Cerebellar cortex (tissue), 1 donor: ENCODE measurements around the gene PAPLN.

Experiments
- DNase-seq: peaks from one replicate; pipeline ENCODE4 v3.0.0-alpha.2; 2015; ENCODE audit warnings: low spot score

The PAPLN gene

GRCh38 chr14:73246387-73247150 is 9.3 kb downstream of the PAPLN start:
- DNase-seq = no peak

GRCh38 chr14:73248108-73248868 is 11.0 kb downstream of the PAPLN start:
- DNase-seq = no peak

- no peak for DNase-seq
These were observed 11.8 kb downstream of the PAPLN start for GRCh38 chr14:73249108-73249507.

- no peak for DNase-seq
These were observed 12.4 kb downstream of the PAPLN start for GRCh38 chr14:73249564-73250316.

GRCh38 chr14:73250317-73250713 is 13.0 kb downstream of the PAPLN start:
- no peak for DNase-seq

GRCh38 chr14:73250781-73251500 is 13.6 kb downstream of the PAPLN start:
- DNase-seq = no peak

GRCh38 chr14:73251516-73252215 is 14.4 kb downstream of the PAPLN start:
- DNase-seq = no peak

- DNase-seq = no peak
These were observed 15.4 kb downstream of the PAPLN start for GRCh38 chr14:73252491-73253322.

GRCh38 chr14:73253323-73253610 is 16.0 kb downstream of the PAPLN start:
- DNase-seq = no peak

GRCh38 chr14:73253721-73254120 is 16.4 kb downstream of the PAPLN start:
- no peak for DNase-seq

- DNase-seq = no peak
These were observed 17.1 kb downstream of the PAPLN start for GRCh38 chr14:73254247-73255004.

GRCh38 chr14:73255005-73255400 is 17.7 kb downstream of the PAPLN start:
- DNase-seq = no peak

GRCh38 chr14:73255693-73256225 is 18.5 kb downstream of the PAPLN start:
- DNase-seq = no peak

GRCh38 chr14:73258076-73258475 is 20.8 kb downstream of the PAPLN start:
- DNase-seq = no peak

- DNase-seq = no peak
These were observed 21.7 kb downstream of the PAPLN start for GRCh38 chr14:73258845-73259611.

GRCh38 chr14:73259837-73260236 is 22.5 kb downstream of the PAPLN start:
- DNase-seq = no peak

GRCh38 chr14:73260574-73260973 is 23.3 kb downstream of the PAPLN start:
- no peak for DNase-seq

- no peak for DNase-seq
These were observed 23.8 kb downstream of the PAPLN start for GRCh38 chr14:73261075-73261474.
